Dermis microvascular lymphatic vessel endothelial cell (primary cell): ENCODE measurements around the gene SAMD4B. TPM values are rescaled to one million over a fixed set of nuclear protein-coding genes. Genes with fewer than 3 reads are reported as not detected.

ENCODE experiments used
- DNase-seq, 2 donors: peaks; one replicate each; pipeline versions ENCODE4 v3.0.0 to v3.0.0-alpha.2; 2010; ENCODE audit warnings: low read depth in 2 of 2
- total RNA-seq: library from RNA; depleted of rRNA; stranded (reverse); fragments of >200 nt; gene quantifications from 2 replicates; pipeline ENCODE4 v1.2.1, GENCODE V29; 2014

SAMD4B gene
- total RNA-seq, 1 donor from 2014 or later = 19.8 TPM

GRCh38 chr19:39390451-39390750, 48.2 kb downstream of the SAMD4B start:
- no peak for DNase-seq

DNA sequence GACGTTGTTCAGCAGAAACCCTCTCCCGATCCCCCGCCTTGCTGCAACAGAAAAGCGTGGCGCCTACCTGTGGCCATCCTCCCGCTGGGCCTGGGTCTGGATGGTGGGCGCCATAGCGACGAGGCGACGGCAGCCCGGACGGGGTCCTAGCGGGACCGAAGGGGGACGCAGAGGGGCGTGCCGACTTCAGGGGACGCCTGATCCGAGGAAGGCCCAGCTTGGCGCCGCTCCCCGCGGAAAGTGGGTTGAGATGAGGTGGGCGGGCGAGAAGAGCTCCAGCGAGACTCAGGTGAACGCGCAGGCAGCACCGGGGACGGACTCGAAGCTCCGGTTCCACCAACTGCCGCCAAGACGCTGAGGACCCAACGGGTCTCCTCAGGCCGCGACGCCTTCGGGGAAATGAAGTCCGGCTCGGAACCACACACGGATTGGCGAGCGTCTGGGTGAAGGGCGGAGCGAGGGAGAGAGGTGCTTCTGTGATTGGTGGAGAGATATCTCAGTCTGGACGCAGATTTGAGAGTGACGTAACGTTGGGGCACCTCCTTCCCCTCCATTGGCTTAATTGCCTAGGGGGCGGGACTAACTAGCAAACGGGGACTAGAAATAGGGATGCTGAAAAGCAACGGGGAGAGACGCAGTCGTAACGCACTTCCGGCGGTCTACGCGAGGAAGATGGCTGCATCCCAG, 48.7 kb downstream of the SAMD4B start, which contains the start of the genes MED29 and PAF1:
Gene MED29 (plus strand): TSS at position 628 of the 687 bp plus-strand sequence. CDS start 45 bp downstream, at position 673.
Gene PAF1 (minus strand): TSS at position 356 of the 687 bp plus-strand sequence. CDS start 242 bp downstream, at position 114.
- DNase-seq = peak; percentile 99 to 100

DNA sequence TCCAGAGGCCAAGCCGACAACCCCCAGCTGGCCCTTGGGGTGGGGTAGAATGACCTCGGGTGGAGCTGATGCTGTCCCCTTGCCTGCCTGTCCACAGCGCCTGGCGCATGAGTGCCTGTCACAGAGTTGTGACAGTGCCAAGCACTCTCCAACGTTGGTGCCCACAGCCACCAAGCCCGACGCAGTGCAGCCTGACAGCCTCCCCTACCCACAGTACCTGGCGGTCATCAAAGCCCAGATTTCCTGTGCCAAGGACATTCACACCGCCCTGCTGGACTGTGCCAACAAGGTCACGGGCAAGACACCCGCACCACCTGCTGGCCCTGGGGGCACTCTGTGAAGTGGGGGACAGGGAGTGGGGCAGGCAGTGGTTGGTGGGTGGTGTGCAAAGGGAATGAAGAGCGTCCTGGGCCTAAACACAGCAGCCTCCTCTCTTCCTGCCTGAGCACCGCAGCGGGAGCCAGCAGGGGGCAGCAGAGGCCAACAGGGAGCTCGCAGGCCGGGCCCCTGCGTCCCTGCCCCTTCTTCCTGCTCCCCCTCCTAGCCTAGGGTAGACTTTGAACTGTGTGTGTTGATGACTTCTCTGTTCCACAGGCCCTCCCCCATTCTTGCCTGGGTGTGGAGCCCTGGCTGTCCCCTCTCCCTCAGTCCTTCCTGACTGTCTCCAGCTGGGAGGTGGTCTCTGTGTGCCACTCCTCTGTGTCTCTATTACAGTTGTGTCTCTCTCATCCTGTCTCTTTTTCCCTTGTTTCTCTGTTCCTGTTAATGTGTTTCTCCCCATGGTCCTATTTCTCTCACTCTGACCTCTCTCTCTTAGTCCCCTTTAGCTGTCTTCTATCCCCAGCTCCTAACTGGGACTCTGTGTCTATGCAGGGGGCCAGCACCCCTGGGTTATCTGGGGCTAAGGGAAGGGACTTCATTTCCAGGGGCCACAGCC, 55.4 kb downstream of the SAMD4B start:
- peak; percentile 65 to 85 for DNase-seq

DNA sequence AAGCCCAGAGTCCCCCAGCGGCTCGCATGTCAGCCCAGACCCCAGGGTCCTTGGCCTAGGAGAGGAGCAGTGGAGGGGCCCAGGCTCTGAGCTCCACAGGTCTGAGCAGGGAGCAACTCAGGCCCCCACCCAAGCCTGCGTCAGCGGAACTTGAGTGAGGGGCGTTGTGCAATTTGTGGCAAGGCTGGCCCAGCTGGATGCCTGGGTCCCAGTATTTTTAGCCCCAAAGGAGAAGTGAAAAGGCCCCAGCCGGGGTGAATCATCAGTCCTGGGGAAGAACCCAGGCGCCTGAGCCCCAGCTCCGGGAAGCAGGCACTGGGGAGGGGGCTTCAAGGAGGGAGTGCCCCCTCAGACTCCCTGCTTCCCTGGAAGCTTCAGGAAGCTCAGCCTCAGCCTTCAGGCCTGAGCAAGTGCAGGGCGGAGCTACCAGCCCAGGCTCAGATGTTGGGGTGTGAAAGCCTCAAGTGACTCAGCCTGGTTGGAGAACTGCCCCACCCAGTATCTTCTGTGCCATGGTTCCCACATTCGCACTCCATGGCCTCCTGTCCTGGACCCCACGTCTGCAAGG, 56.2 kb downstream of the SAMD4B start:
- DNase-seq = no peak

- no peak for DNase-seq
These were observed 57.4 kb downstream of the SAMD4B start for GRCh38 chr19:39399668-39400050.

DNA sequence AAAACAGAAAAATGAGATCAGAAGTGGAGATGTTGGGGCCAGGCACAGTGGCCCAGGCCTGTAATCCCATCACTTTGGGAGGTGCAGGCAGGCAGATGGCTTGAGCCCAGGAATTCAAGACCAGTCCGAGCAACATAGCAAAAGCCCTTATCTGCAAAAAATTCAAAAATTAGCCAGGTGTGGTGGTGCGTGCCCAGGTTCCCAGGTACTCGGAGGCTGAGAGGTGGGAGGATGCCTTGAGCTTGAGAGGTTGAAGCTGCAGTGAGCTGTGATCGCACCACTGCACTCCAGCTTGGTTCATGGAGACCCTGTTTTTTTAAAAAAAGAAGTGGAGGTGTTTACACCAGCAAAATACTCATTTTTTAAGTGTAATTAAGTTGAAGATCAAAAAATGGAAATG, 57.8 kb downstream of the SAMD4B start:
- no peak for DNase-seq

DNA sequence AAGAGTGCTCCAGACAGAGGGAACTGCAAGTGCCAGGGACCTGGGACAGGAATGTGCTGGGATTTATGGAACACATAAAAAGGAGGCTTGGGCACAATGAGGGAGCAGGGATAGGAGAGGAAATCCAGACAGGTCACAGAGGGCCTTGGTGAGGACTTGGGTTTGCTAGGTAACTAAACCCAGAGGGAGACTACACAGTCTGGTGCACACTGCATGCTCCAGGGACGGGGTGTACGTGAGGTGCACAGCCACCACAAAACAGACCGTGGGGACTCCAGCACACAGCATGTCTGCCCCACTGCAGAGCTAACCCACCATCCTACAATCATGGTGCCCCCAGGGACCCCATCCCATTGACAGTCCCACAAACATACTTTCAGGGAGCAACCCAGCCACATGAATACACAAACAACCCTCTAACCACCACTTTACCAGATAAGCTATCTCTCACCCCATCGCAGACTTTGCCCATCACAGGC, 58.9 kb downstream of the SAMD4B start:
- no peak for DNase-seq

DNA sequence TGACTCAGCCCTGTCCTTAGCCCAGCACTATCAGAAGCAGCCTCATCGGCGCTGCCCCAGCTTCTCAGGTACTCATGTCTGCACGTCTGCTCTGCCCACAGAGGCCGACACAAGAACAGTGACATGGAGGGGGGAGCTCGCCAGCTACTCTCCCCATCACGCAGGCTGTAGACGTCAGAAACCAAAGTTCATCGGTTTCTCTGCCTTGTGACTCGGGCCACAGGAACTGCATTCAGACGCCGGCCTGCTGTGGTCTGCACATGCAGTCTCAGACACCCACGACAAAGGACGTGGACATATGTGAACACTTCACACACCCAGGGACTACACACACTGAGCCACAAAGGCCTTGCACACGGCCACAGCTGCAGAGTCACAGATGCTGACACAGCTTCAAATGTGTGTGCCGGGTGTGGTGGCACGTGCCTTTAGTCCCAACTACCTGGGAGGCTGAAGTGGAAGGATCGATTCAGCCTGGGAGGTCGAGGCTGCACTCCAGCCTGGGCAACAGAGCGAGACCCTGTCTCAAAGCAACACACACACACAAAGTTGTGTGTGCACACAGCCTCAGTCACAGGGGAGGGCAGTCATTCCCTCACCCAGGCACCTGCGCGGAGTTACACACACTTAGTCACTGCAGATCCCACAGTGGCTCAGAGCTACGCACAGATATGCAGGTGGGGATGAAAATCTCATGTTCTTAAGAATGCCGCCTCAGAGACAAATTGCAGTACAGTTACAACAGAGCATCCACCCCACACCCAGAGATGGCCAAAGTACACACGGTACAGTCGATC, 59.5 kb downstream of the SAMD4B start:
- DNase-seq = no peak

DNA sequence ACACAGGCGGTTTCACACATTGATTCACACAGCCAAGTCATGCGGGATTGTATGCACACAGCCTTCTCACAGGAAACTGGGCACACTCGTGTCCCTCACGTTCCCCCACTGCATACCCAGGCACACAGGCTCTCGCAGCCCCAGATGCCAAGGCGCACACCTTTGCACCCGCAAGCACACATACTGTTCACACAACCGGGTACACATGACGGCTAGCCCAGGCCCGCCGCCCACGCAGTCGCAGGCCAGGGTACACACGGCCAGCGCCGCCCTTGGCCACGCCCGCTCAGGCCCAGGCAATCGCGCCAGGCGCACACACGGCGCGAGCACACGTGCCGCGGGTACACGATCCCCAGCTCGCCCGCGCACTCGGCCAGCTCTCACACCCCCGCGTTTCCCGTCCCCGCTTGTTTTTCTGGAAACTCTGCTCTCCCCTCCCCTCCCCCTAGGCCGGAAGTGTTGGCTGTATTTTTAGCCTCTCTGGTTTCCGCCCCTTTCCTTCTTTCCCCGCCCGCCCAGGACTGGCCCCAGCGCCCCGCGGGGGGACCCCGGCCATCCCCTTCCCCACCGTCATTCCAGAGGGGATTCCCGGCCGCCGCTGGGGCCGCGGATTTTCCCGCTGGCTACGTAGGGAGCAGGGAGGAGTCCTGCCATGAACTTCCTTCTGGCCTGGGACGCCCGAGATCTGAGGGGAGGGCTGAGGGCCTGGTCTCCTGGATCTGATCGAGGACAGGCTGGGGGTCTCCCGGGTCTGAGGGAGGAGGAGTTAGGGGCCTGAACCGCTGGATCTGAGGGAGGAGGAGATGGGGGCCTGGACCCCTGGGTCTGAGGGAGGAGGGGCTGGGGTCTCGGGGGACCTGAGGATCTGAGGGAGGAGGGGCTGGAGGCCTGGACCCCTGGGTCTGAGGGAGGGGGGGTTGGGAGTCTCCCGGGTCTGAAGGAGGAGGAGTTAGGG, 60.4 kb downstream of the SAMD4B start:
- peak; percentile 94 to 97 for DNase-seq

DNA sequence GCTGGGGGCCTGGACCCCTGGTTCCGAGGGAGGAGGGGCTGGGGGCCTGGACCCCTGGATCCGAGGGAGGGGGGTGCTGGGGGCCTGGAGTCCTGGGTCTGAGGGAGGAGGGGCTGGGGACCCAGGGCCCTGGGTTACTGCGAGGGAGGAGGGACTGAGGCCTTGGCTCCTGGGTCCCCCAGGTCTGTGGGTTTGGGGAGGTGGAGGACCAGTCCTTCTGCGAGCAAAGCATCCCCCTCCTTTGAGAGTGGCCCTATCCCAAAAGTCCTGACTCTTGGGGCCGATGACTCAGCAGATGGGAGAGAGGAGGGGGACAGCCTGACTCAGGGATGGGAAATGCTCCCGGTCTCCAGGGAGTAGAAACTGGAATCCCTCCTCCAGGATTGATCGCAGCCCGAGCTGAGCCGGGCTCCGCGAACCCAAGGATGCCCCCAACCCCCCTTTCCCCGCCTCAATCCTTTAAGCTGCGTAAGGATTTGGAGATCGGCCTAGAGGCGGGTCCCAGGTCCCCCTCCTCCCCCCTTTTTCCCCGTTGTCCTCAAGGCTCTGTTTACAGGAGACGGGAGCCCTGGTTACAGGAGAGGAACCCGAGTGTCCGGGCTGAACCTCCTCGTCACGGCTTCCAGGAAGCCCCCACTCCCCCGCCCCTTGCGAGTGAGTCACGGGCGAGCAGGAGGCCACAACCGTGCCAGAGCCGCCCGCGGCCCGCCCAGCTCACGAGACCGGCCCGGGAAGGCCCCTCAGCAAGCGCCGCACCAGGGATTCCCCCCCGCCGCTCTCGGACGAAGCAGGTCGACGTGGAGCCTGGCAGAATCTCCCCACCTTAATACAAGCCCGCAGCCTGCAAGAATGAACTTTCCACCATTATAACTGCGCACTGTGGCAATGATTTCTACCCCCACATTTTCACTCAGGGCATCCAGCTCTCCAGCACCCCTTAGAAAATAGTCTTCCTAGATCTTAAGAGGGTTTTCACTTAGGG, 61.4 kb downstream of the SAMD4B start:
- DNase-seq = peak; percentile 98 to 100

GRCh38 chr19:39405261-39405957, 63.2 kb downstream of the SAMD4B start:
- DNase-seq = no peak

DNA sequence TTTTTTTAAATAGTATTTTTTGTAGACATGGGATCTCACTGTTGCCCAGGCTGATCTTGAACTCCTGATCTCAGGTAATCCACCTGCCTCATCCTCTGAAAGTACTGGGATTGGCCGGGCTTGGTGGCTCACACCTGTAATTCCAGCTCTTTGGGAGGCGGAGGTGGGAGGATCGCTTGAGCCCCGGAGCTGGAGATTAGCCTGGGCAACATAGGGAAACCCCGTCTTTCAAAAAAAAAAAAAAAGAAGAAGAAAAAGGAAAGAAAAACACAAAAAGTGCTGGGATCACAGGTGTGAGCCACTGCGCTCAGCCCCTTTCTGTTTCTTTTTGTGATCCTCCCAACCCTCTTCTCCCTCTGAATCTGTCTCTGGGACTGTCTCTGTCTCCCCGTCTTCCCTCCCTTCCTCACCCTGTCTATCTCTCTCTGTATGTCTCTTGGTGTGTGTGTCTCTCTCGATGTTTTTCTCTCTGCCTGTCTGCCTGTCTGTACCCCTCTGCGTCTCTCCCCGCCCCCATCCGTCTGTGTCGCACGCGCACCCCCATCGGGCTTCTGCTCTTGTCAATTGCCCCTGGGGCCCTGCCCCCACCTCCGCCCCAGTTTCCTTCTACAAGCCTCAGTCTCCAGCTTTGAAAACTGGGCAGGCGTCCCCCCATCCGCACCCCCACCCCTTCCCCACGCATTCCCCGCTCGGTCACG, 63.9 kb downstream of the SAMD4B start:
- DNase-seq = no peak

DNA sequence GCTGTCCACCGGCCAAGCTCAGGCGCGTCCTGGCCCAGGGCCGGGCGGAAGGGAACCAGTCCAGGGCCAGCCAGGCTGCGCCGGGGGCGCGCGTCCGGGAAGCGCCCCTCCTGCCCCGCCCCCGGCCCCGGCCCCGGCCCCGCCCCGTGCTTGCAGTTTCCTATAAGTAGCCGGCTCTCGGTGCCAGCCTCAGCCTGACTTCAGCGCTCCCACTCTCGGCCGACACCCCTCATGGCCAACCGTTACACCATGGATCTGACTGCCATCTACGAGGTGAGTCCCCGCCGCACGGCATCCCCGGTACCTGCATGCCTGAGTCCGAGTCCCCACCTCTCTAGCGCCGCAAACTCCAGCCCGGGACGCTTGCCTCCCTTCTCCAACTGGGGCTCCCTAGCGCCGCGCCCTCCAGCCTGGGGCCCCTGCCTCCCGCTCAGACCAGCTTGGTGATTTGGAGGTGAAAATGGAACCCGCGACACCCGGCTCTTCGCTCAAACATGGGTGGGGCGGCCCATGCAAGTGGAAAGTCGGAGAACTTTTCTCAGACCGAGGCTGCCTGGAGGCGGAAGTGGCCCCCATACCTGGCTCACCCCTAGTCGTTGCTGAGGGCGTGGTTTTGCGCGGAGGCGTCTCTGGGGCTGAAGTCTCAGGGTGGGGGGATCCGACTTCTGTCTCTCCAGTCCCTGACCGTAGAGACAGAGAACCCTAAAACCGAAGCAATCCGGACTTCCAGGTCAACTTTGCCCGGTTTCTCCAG, 64.6 kb downstream of the SAMD4B start, which contains the start of gene ZFP36:
Gene ZFP36 (plus strand): TSS at position 192 of the 754 bp plus-strand sequence. CDS start 58 bp downstream, at position 250.
- peak; percentile 84 for DNase-seq

DNA sequence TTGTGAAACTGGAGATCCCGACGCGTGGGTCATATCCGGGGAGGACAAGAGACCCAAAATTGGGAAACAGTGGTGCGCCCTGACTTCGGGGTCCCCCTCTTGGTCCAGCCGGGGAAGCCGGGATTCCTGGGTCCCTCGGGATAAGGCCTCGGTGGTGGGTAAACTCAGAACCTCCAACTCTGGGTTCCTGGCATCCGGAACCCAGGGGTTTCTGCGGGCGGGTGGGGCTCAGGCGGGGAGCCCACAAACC, 65.1 kb downstream of the SAMD4B start:
- DNase-seq = no peak

GRCh38 chr19:39407660-39408391, 65.6 kb downstream of the SAMD4B start:
- peak in 1 of 2 donors; percentile 26 for DNase-seq
